ENCODE data around the gene KDM2A.
"Not testable (repeated sequence)": the region's sequence is repeated elsewhere in the genome, so short reads cannot be mapped to it uniquely, and the experiment has no call there.

KDM2A gene

DNA sequence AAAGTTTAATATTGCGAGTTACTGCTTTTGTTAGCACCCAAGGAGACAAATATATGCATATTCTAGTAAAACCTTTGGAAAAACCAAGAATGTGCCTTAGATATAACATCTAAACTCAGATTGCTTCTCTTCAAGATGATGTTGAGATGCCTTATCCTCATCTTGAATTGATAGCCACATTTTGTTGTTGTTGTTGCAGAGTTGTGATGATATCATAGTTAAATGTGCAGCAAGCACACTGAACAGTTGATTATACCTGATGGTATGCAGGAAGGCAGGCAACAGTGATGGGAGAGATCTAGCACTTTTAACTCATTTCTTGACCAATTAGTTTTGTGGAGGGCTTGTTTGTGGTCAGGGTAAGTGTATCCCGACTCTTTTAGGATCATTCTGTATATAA lies 48.0 kb downstream of the KDM2A start:
- H3K4me3 Mint-ChIP-seq, result no peak overlapping the region
- H3K27ac Mint-ChIP-seq, result no peak overlapping the region
- H3K27me3 Mint-ChIP-seq, result no peaks in the 10 kb centered on the region
- H3K4me1 Mint-ChIP-seq, result peaks cover 30 to 75% of the 10 kb centered on the region in 2 donors
- no peak for ATAC-seq (replicated peaks)
- no peak for DNase-seq
- peaks cover 0 to 1% of the 10 kb centered on the region in 2 donors for H3K9me3 Mint-ChIP-seq
- H3K36me3 Mint-ChIP-seq, result peaks cover 18 to 28% of the 10 kb centered on the region in 2 donors

GRCh38 chr11:67167719-67168118 lies 48.7 kb downstream of the KDM2A start:
- Mint-ChIP-seq H3K27me3 (no peaks in the 10 kb centered on the region), H3K4me1 (peaks cover 31 to 76% of the 10 kb centered on the region in 2 donors), H3K4me3 (no peak overlapping the region), H3K27ac (no peak overlapping the region), H3K9me3 (peaks cover 0 to 1% of the 10 kb centered on the region in 2 donors), H3K36me3 (peaks cover 19 to 30% of the 10 kb centered on the region in 2 donors)
- no peak for DNase-seq
- no peak for ATAC-seq (replicated peaks)

- not testable (repeated sequence) for ATAC-seq (replicated peaks); H3K4me3 Mint-ChIP-seq; H3K9me3 Mint-ChIP-seq; H3K27me3 Mint-ChIP-seq; H3K27ac Mint-ChIP-seq; DNase-seq
- H3K4me1 Mint-ChIP-seq, result peaks cover 27 to 68% of the 10 kb centered on the region in 2 donors
- peaks cover 17 to 22% of the 10 kb centered on the region in 2 donors for H3K36me3 Mint-ChIP-seq
These were observed 49.8 kb downstream of the KDM2A start for GRCh38 chr11:67168911-67169310.

DNA sequence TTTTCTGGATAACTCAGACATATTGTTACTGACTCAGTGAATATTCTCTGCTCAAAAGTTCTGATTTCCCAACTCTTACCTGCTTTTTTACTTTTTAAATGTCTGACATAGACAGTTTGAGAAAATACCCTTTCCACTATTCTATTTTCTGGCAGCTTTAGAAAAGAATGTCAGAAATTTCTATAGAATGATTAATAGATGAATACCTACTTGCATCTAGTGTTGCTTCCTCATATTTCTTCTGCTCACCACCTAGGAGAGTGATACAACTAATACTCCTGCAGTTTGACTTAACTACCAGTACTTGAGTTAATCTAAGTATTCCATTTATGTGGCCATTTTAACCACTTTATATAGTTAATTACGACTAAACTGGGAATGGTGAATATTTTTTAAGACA lies 55.2 kb downstream of the KDM2A start:
- ATAC-seq (replicated peaks), result no peak
- no peaks in the 10 kb centered on the region for H3K9me3 Mint-ChIP-seq
- no peak overlapping the region for H3K4me3 Mint-ChIP-seq
- H3K36me3 Mint-ChIP-seq, result peaks cover 8% of the 10 kb centered on the region in 2 donors
- no peak overlapping the region for H3K27ac Mint-ChIP-seq
- H3K4me1 Mint-ChIP-seq, result peaks cover 13 to 22% of the 10 kb centered on the region in 2 donors
- no peaks in the 10 kb centered on the region for H3K27me3 Mint-ChIP-seq
- no peak for DNase-seq

- Mint-ChIP-seq H3K27ac (no peak overlapping the region), H3K9me3 (no peaks in the 10 kb centered on the region), H3K4me1 (peaks cover 0 to 6% of the 10 kb centered on the region in 2 donors), H3K27me3 (no peaks in the 10 kb centered on the region), H3K36me3 (peaks cover under 1 to 4% of the 10 kb centered on the region in 2 donors), H3K4me3 (no peak overlapping the region)
- ATAC-seq (replicated peaks), result no peak
- DNase-seq, result no peak
These were observed 58.6 kb downstream of the KDM2A start for GRCh38 chr11:67177399-67178281.

DNA sequence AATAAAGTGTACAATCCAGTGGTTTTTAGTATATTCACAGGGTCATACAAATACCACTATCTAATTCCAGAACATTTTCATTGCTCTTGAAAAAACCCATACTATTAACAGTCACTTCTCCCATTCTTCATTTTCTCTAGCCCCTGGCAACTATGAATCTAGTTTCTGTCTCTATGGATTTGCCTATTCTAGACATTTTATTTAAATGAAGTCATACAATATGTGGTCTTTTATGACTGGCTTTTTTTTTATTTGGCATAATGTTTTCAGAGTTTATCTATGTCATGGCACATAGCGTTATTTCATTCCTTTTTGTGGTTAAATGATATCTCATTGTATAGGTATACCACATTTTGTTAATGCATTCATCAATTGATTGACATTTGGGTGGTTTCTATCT lies 59.4 kb downstream of the KDM2A start:
- H3K27ac Mint-ChIP-seq, result peak overlapping the region; percentile 59
- H3K9me3 Mint-ChIP-seq, result no peaks in the 10 kb centered on the region
- DNase-seq, result no peak
- H3K4me3 Mint-ChIP-seq, result no peak overlapping the region
- ATAC-seq (replicated peaks), result no peak
- peaks cover 7 to 9% of the 10 kb centered on the region in 2 donors for H3K36me3 Mint-ChIP-seq
- H3K27me3 Mint-ChIP-seq, result no peaks in the 10 kb centered on the region
- H3K4me1 Mint-ChIP-seq, result peaks cover 0 to 6% of the 10 kb centered on the region in 2 donors

- no peak overlapping the region for H3K27ac Mint-ChIP-seq
- H3K4me1 Mint-ChIP-seq, result peaks cover 0 to 6% of the 10 kb centered on the region in 2 donors
- H3K36me3 Mint-ChIP-seq, result peaks cover 9 to 11% of the 10 kb centered on the region in 2 donors
- no peaks in the 10 kb centered on the region for H3K27me3 Mint-ChIP-seq
- H3K9me3 Mint-ChIP-seq, result no peaks in the 10 kb centered on the region
- no peak overlapping the region for H3K4me3 Mint-ChIP-seq
- ATAC-seq (replicated peaks) (no peak), DNase-seq (no peak)
These were observed 59.8 kb downstream of the KDM2A start for GRCh38 chr11:67178878-67179277.

GRCh38 chr11:67179892-67180490 lies 60.9 kb downstream of the KDM2A start:
- DNase-seq (no peak), ATAC-seq (replicated peaks) (no peak)

GRCh38 chr11:67194096-67194495 lies 75.0 kb downstream of the KDM2A start:
- Mint-ChIP-seq H3K27me3 (no peaks in the 10 kb centered on the region), H3K4me3 (no peak overlapping the region), H3K4me1 (no peaks in the 10 kb centered on the region), H3K27ac (no peak overlapping the region), H3K9me3 (no peaks in the 10 kb centered on the region), H3K36me3 (peaks cover 24 to 36% of the 10 kb centered on the region in 2 donors)
- ATAC-seq (replicated peaks) (no peak), DNase-seq (no peak)

More at GRCh38 chr11:67179892-67180490, 60.9 kb downstream of the KDM2A start:
- Mint-ChIP-seq H3K27me3 (no peaks in the 10 kb centered on the region), H3K4me1 (peaks cover 0 to 6% of the 10 kb centered on the region in 2 donors), H3K36me3 (peaks cover 13 to 19% of the 10 kb centered on the region in 2 donors), H3K4me3 (no peak overlapping the region), H3K27ac (no peak overlapping the region), H3K9me3 (no peaks in the 10 kb centered on the region)

- Mint-ChIP-seq H3K36me3 (peaks cover 24 to 30% of the 10 kb centered on the region in 2 donors), H3K27ac (no peak overlapping the region), H3K9me3 (no peaks in the 10 kb centered on the region), H3K27me3 (no peaks in the 10 kb centered on the region), H3K4me3 (no peak overlapping the region), H3K4me1 (no peaks in the 10 kb centered on the region)
- DNase-seq (no peak), ATAC-seq (replicated peaks) (no peak)
These were observed 77.0 kb downstream of the KDM2A start for GRCh38 chr11:67195971-67196456.

DNA sequence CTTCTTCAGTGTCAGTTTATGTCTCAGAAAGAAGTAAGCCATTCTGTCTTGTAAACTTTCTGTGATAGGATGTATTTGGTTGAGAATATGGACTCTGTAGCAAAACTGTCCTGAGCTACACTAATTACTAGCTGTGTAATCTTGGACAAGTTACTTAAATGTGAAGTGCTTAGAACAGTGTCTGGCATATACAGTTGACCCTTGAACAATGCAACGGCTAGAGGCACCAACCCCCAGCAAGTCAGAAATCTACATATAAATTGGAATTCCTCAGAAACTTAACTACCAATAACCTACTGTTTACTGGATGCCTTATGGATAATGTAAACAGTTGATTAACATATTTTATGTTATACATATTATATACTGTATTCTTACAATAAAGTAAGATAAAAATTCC lies 78.5 kb downstream of the KDM2A start:
- no peaks in the 10 kb centered on the region for H3K9me3 Mint-ChIP-seq
- no peak for DNase-seq
- H3K27ac Mint-ChIP-seq, result no peak overlapping the region
- H3K4me1 Mint-ChIP-seq, result no peaks in the 10 kb centered on the region
- H3K4me3 Mint-ChIP-seq, result no peak overlapping the region
- no peaks in the 10 kb centered on the region for H3K27me3 Mint-ChIP-seq
- H3K36me3 Mint-ChIP-seq, result peaks cover 25 to 38% of the 10 kb centered on the region in 2 donors
- no peak for ATAC-seq (replicated peaks)

GRCh38 chr11:67198781-67199180 lies 79.7 kb downstream of the KDM2A start:
- H3K4me1 Mint-ChIP-seq; DNase-seq; H3K27me3 Mint-ChIP-seq; ATAC-seq (replicated peaks); H3K9me3 Mint-ChIP-seq; H3K27ac Mint-ChIP-seq; H3K4me3 Mint-ChIP-seq: not testable (repeated sequence)
- peaks cover 25 to 38% of the 10 kb centered on the region in 2 donors for H3K36me3 Mint-ChIP-seq

DNA sequence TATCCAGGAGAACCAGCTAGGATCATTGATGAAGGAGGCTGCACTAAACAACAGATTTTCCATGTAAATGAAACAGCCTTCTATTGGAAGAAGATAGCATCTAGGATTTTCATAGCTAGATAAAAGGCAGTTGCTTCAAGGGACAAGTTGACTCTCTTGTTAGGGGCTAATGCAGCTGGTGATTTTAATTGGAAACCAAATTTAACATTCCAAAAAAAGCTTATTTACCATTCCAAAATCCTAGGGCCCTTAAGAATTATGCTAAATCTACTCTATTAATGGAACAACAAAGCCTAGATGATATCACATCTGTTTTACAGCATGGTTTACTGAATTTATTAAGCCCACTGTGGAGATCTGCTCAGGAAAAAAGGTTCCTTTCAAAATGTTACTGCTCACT lies 80.7 kb downstream of the KDM2A start:
- Mint-ChIP-seq H3K36me3 (peaks cover 20 to 37% of the 10 kb centered on the region in 2 donors), H3K4me3 (no peak overlapping the region), H3K27ac (no peak overlapping the region), H3K27me3 (no peaks in the 10 kb centered on the region), H3K9me3 (no peaks in the 10 kb centered on the region), H3K4me1 (no peaks in the 10 kb centered on the region)
- ATAC-seq (replicated peaks) (no peak), DNase-seq (no peak)

DNA sequence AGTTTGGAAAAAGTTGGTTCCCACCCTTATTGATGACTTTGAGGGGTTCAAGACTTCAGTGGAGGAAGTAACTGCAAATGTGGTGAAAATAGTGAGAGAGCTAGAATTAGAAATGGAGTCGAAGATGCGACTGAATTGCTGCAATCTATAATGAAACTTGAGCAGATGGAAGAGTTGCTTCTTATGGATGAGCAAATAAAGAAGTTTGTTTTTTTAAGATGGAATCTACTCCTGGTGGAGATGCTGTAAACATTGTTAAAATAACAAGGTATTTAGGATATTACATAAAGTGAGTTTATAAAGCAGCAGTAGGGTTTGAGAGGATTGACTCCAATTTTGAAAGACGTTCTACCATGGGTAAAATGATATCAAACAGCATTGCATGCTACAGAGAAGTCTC lies 83.0 kb downstream of the KDM2A start:
- peaks cover 27 to 36% of the 10 kb centered on the region in 2 donors for H3K36me3 Mint-ChIP-seq
- H3K4me1 Mint-ChIP-seq, result no peaks in the 10 kb centered on the region
- H3K9me3 Mint-ChIP-seq, result no peaks in the 10 kb centered on the region
- DNase-seq (no peak), ATAC-seq (replicated peaks) (no peak)
- H3K27me3 Mint-ChIP-seq, result no peaks in the 10 kb centered on the region
- no peak overlapping the region for H3K27ac Mint-ChIP-seq
- no peak overlapping the region for H3K4me3 Mint-ChIP-seq

- H3K4me1 Mint-ChIP-seq, result no peaks in the 10 kb centered on the region
- no peaks in the 10 kb centered on the region for H3K27me3 Mint-ChIP-seq
- DNase-seq (no peak), ATAC-seq (replicated peaks) (no peak)
- no peak overlapping the region for H3K4me3 Mint-ChIP-seq
- H3K9me3 Mint-ChIP-seq, result no peaks in the 10 kb centered on the region
- no peak overlapping the region for H3K27ac Mint-ChIP-seq
- H3K36me3 Mint-ChIP-seq, result peaks cover 32 to 36% of the 10 kb centered on the region in 2 donors
These were observed 85.8 kb downstream of the KDM2A start for GRCh38 chr11:67204822-67205221.

Data from stimulated activated naive B cell treated with anti-CD40 and anti-IgM and Interleukin-4, amounts not matched to agents 10 μg/mL and 1 μg/mL and 100 μg/mL, for 72 hours (primary cell).